Panc1 (cell line): ENCODE measurements around the gene SGCA. TPM values are rescaled to one million over a fixed set of nuclear protein-coding genes. Genes with fewer than 3 reads are reported as not detected.

Experiments used
- ATAC-seq: fragments of 200-7000 bp; cut with Tn5 transposase; 2 replicates; pipeline ENCODE4 v1.9.1; 2020; ENCODE audit warnings: mild to moderate bottlenecking, moderate library complexity
- BruUV-seq: library from RNA; stranded (reverse); fragments of 400-500 nt; replicated peaks from 2 replicates; lab custom pipeline; 2021; lab: Mats Ljungman, UMichigan
- CTCF ChIA-PET: fragments of 300-600 bp; sonication (Branson Sonifier 250); formaldehyde crosslinking; loops from one replicate; lab custom pipeline; 2022; ENCODE audit warnings: antibody characterized with exemption; lab: Charles Lee
- POLR2A ChIA-PET: fragments of 300-600 bp; sonication (Branson Sonifier 250); formaldehyde crosslinking; loops from one replicate; lab custom pipeline; 2022; ENCODE audit warnings: antibody characterized with exemption; lab: Charles Lee
- DNase-seq: peaks from one replicate; pipeline ENCODE4 v3.0.0-alpha.2; 2010; ENCODE audit warnings: low read depth, low spot score
- H3K27ac ChIP-seq: 2 replicates; pipeline ENCODE4 v1.5.1; 2011; ENCODE audit warnings: mild to moderate bottlenecking, low read length, inconsistent platforms
- H3K27me3 ChIP-seq: fragments of 200-500 bp; sonication (Bioruptor generic); 2 replicates; pipeline ENCODE4 v1.6.0; 2014; ENCODE audit warnings: low read length, inconsistent platforms; ENCODE audit not compliant: control insufficient read depth, insufficient read depth
- H3K36me3 ChIP-seq: fragments of 200-500 bp; sonication (Bioruptor generic); 2 replicates; pipeline ENCODE4 v1.5.1; 2014; ENCODE audit warnings: inconsistent platforms, mild to moderate bottlenecking, low read length, moderate library complexity; ENCODE audit not compliant: control insufficient read depth, insufficient read depth
- H3K4me1 ChIP-seq: 2 replicates; pipeline ENCODE4 v1.5.1; 2011; ENCODE audit warnings: inconsistent platforms, mild to moderate bottlenecking, low read length, moderate library complexity; ENCODE audit not compliant: control insufficient read depth, insufficient read depth
- H3K4me3 ChIP-seq, 2 experiments: 2 replicates each; pipeline ENCODE4 v1.5.1; 2011 to 2012; ENCODE audit warnings: low read depth in 2 of 2, low read length in 2 of 2, mild to moderate bottlenecking in 2 of 2, inconsistent platforms in 1 of 2, moderate library complexity in 1 of 2
- H3K9me3 ChIP-seq: fragments of 200-500 bp; sonication (Bioruptor generic); 2 replicates; pipeline ENCODE4 v1.5.1; 2014; ENCODE audit warnings: low read depth, mild to moderate bottlenecking, inconsistent platforms, low read length, moderate library complexity; ENCODE audit not compliant: control insufficient read depth, insufficient read depth
- POLR2AphosphoS5 ChIP-seq: IDR thresholded peaks from 2 replicates; pipeline ENCODE4 v1.6.1; 2012; ENCODE audit warnings: mild to moderate bottlenecking, low read depth, low read length, moderate library complexity
- REST ChIP-seq, 2 experiments: IDR thresholded peaks; 2 replicates each; pipeline ENCODE4 v1.6.1; 2011 to 2012; ENCODE audit warnings: low read depth in 2 of 2, control low read depth in 1 of 2, low read length in 1 of 2, mild to moderate bottlenecking in 1 of 2, moderate library complexity in 1 of 2; ENCODE audit not compliant: insufficient read depth in 1 of 2
- SIN3A ChIP-seq: IDR thresholded peaks from 2 replicates; pipeline ENCODE4 v1.6.1; 2012; ENCODE audit warnings: low read depth, mild to moderate bottlenecking, low read length, moderate library complexity, borderline replicate concordance; ENCODE audit not compliant: insufficient read depth
- TCF7L2 ChIP-seq: IDR thresholded peaks from 2 replicates; pipeline ENCODE4 v1.6.1; 2011; ENCODE audit warnings: mild to moderate bottlenecking, low read depth, low read length, inconsistent platforms
- in situ Hi-C: cut with HindIII; loops from 2 replicates; pipeline ENCODE4 v1.10.0; 2016; ENCODE audit warnings: low sequenced_read_pairs, low pct_unique_long_range_greater_than_20kb
- intact Hi-C: fragments of 100-400 bp; cut with micrococcal nuclease; formaldehyde crosslinking; loops from one replicate; pipeline ENCODE4 v1.10.0; 2022; ENCODE audit not compliant: unreplicated experiment
- total RNA-seq: library from RNA; stranded (reverse); gene quantifications from one replicate; pipeline ENCODE4 v1.2.1, GENCODE V29; 2021; ENCODE audit not compliant: unreplicated experiment
- TF ChIP-seq, protein P1 (sequence below): fragments of 450-650 bp; IDR thresholded peaks from 2 replicates; pipeline ENCODE4 v1.5.1; 2017; ENCODE audit warnings: mild to moderate bottlenecking

The SGCA gene
- total RNA-seq, 1 experiment from 2014 or later, result not detected

DNA sequence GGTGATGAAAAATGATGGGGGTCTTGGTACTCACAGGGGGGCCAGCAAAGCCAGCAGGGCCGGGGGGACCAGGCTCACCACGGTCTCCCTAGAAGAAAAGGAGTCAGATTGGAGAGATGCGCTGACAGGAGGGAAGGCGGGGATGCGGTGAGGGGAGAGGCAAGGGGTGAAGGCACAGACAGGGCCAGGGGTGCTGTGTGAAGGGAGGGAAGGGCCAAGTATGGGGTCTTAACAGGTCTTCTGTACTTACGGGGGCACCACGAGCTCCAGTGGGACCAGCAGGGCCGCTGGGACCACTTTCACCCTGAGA is 24.4 kb downstream of the SGCA start:
- no peaks in the 10 kb centered on the region for H3K27me3 ChIP-seq
- no peaks in the 10 kb centered on the region for H3K36me3 ChIP-seq
- no peak for TF ChIP-seq REST (IDR thresholded peaks at IDR 0.05; ENCODE audit: insufficient read depth in 1 of 2, low read depth in 2 of 2, low read length in 1 of 2)
- no peak for TF ChIP-seq TCF7L2
- no peak for TF ChIP-seq POLR2AphosphoS5
- TF ChIP-seq, protein P1, sequence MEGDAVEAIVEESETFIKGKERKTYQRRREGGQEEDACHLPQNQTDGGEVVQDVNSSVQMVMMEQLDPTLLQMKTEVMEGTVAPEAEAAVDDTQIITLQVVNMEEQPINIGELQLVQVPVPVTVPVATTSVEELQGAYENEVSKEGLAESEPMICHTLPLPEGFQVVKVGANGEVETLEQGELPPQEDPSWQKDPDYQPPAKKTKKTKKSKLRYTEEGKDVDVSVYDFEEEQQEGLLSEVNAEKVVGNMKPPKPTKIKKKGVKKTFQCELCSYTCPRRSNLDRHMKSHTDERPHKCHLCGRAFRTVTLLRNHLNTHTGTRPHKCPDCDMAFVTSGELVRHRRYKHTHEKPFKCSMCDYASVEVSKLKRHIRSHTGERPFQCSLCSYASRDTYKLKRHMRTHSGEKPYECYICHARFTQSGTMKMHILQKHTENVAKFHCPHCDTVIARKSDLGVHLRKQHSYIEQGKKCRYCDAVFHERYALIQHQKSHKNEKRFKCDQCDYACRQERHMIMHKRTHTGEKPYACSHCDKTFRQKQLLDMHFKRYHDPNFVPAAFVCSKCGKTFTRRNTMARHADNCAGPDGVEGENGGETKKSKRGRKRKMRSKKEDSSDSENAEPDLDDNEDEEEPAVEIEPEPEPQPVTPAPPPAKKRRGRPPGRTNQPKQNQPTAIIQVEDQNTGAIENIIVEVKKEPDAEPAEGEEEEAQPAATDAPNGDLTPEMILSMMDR, result no peak
- TF ChIP-seq SIN3A, result no peak
- POLR2A ChIA-PET, result no interaction called here
- H3K9me3 ChIP-seq, result no peaks in the 10 kb centered on the region
- intact Hi-C loops (no loop called here), in situ Hi-C loops (no loop called here)
- ATAC-seq (no peak), DNase-seq (no peak)
- no TSS peak for BruUV-seq
- no peak overlapping the region for H3K27ac ChIP-seq
- CTCF ChIA-PET, result interaction anchor here (0.7 kb wide), 1 partner anchor 10 kb away, joined by 3 read pairs; no protein-coding TSS in a partner anchor
- no peak overlapping the region for H3K4me3 ChIP-seq
- H3K4me1 ChIP-seq, result no peaks in the 10 kb centered on the region

DNA sequence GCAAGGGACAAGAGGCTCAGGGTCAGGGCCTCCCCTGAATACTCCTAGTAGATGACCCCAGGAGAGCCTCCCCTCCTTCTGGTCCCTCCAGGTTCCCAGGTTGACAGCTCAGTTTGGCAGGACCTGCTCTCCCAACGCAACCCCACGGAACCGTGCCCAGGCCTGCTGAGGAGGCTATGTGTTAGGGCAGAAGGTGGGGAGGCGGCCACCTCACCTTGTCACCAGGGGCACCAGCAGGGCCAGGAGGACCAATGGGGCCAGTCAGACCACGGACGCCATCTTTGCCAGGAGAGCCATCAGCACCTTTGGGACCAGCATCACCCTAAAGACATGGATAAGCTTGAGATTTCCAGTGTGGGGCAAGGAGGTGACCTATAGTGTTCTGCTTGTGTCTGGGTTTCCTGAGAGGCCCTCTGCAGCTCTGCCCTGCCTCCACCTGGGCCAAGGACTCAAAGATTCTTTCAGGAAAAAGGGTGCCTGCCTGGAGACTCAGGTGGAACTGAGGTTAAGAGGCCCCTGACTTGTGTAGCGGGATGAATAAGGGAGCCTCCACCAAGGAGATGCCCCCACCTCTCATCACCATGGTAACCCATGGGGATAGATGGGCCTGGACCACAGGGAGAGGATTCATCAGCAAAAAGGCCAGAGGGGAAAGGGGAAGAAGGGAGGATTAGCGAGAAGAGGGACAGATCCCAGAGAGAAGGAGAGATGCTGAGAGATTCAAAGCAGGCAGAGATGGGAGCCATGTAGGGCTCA is 25.0 kb downstream of the SGCA start:
- no peaks in the 10 kb centered on the region for H3K27me3 ChIP-seq
- ATAC-seq (no peak), DNase-seq (no peak)
- no TSS peak for BruUV-seq
- no peak for TF ChIP-seq SIN3A
- TF ChIP-seq REST (IDR thresholded peaks at IDR 0.05; ENCODE audit: insufficient read depth in 1 of 2, low read depth in 2 of 2, low read length in 1 of 2), result no peak
- no peak for TF ChIP-seq POLR2AphosphoS5
- CTCF ChIA-PET, result interaction anchor here (0.7 kb wide), 1 partner anchor 10 kb away, joined by 3 read pairs; no protein-coding TSS in a partner anchor
- H3K36me3 ChIP-seq, result no peaks in the 10 kb centered on the region
- H3K4me3 ChIP-seq, result no peak overlapping the region
- H3K9me3 ChIP-seq, result no peaks in the 10 kb centered on the region
- intact Hi-C loops, result no loop called here
- H3K4me1 ChIP-seq, result no peaks in the 10 kb centered on the region
- H3K27ac ChIP-seq, result no peak overlapping the region
- POLR2A ChIA-PET, result no interaction called here
- in situ Hi-C loops, result no loop called here
